ENCODE results near the gene NF1. TPM values are rescaled to one million over a fixed set of nuclear protein-coding genes. Genes with fewer than 3 reads are reported as not detected.
"Not testable (repeated sequence)": the region's sequence is repeated elsewhere in the genome, so short reads cannot be mapped to it uniquely, and the experiment has no call there.

The NF1 gene
- total RNA-seq, 1 donor: 79.7 TPM

DNA sequence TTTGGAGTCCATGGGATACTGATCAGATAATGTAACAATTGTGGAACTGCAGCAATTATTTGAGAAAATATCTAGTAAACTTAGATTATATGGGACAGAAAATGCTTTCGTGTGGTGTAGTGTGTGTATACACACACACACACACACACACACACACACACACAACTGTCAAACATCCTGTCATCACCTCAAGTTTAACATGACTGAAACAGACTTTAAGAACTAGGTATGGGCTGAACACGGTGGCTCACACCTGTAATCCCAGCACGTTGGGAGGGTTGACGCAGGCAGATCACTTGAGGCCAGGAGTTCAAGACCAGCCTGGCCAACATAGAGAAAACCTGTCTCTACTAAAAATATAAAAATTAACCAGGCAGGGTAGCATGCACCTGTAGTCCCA, 227.2 kb downstream of the NF1 start:
- no peak overlapping the region for H3K4me3 ChIP-seq (ENCODE audit: low read depth, low read length)
- no peak for DNase-seq (ENCODE audit: low read depth)
- TF ChIP-seq, protein P1, sequence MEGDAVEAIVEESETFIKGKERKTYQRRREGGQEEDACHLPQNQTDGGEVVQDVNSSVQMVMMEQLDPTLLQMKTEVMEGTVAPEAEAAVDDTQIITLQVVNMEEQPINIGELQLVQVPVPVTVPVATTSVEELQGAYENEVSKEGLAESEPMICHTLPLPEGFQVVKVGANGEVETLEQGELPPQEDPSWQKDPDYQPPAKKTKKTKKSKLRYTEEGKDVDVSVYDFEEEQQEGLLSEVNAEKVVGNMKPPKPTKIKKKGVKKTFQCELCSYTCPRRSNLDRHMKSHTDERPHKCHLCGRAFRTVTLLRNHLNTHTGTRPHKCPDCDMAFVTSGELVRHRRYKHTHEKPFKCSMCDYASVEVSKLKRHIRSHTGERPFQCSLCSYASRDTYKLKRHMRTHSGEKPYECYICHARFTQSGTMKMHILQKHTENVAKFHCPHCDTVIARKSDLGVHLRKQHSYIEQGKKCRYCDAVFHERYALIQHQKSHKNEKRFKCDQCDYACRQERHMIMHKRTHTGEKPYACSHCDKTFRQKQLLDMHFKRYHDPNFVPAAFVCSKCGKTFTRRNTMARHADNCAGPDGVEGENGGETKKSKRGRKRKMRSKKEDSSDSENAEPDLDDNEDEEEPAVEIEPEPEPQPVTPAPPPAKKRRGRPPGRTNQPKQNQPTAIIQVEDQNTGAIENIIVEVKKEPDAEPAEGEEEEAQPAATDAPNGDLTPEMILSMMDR (IDR thresholded peaks at IDR 0.05; ENCODE audit: insufficient read depth, low read length): no peak

DNA sequence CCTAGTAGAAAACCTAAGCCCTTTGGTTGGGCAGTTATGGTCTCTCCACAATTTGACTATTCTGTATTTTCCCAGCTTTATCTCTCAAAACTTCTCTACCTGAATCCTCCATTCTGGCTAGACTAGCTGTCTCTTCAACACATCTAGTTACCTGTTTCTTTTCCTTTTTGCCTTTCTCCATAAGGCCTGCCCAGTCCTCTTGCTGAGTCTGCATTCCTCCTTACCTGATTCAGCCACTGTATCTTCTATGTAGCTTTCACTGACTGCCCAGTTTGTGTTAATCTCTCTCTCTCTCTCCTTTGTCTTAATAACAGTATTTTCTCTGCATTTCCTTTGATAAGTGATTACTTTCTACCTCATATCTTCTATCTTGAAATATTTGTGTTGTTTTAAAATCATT, 228.8 kb downstream of the NF1 start:
- no peak overlapping the region for H3K4me3 ChIP-seq (ENCODE audit: low read depth, low read length)
- DNase-seq (ENCODE audit: low read depth): no peak
- TF ChIP-seq, protein P1 (IDR thresholded peaks at IDR 0.05; ENCODE audit: insufficient read depth, low read length): no peak

DNA sequence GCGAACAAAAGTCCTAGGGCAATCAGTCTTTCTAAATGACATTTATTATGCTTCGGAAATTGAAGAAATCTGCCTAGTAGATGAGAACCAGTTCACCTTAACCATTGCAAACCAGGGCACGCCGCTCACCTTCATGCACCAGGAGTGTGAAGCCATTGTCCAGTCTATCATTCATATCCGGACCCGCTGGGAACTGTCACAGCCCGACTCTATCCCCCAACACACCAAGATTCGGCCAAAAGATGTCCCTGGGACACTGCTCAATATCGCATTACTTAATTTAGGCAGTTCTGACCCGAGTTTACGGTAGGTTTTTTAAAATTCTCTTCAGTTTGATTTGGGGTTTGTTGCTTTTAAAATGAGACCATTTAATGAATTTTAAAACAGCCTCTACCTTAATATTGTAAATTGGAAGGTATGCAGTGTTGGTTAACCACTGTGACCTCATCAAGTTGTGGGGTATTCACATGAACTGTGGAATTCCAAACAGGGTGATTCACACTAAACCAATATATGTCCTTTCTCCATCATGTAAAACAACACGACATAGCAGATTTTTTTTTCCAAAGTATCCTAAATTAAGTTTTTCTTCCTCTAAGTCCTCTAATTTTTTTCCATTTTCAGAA, 232.9 kb downstream of the NF1 start:
- DNase-seq (ENCODE audit: low read depth): peak; percentile 85
- no peak overlapping the region for H3K4me3 ChIP-seq (ENCODE audit: low read depth, low read length)
- TF ChIP-seq, protein P1 (IDR thresholded peaks at IDR 0.05; ENCODE audit: insufficient read depth, low read length): no peak

DNA sequence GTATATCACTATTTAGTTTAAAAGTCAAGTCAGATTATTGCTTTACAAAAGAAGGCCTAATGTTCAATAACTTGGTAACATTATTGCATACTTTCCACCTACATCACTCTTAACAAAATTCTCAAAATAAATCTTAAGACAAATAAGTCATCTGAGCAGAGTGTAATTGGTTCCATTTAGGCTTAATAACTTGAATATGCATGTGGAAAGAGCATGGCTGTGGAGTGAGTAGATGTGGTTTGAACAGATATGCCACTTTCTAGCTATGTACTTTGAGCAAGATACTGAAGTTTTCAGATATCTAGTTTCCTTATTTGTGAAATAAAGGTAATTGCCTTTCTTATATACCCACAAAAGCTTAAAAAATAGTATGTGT, 233.4 kb downstream of the NF1 start:
- TF ChIP-seq, protein P1 (IDR thresholded peaks at IDR 0.05; ENCODE audit: insufficient read depth, low read length): no peak
- DNase-seq (ENCODE audit: low read depth): peak; percentile 54
- no peak overlapping the region for H3K4me3 ChIP-seq (ENCODE audit: low read depth, low read length)

DNA sequence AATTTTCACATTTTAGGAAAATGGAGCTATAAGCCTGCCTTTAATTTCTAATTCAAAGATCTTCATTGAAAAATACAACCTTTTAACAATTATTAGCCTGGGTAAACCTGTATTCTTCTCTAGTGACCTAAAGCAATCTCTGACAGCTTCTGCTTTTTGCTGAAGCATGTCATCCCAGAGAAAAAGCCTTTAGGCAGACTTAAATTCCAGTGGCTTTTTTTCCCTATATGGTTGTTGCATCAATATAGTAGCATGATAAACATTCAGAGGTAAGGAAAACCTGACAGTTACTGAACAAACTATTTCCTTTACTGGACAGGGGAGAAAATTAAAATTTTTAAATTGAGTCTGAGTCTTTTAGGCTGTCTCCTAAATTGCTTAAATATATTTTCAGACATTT, 234.4 kb downstream of the NF1 start:
- DNase-seq (ENCODE audit: low read depth): no peak
- TF ChIP-seq, protein P1 (IDR thresholded peaks at IDR 0.05; ENCODE audit: insufficient read depth, low read length): no peak
- no peak overlapping the region for H3K4me3 ChIP-seq (ENCODE audit: low read depth, low read length)

DNA sequence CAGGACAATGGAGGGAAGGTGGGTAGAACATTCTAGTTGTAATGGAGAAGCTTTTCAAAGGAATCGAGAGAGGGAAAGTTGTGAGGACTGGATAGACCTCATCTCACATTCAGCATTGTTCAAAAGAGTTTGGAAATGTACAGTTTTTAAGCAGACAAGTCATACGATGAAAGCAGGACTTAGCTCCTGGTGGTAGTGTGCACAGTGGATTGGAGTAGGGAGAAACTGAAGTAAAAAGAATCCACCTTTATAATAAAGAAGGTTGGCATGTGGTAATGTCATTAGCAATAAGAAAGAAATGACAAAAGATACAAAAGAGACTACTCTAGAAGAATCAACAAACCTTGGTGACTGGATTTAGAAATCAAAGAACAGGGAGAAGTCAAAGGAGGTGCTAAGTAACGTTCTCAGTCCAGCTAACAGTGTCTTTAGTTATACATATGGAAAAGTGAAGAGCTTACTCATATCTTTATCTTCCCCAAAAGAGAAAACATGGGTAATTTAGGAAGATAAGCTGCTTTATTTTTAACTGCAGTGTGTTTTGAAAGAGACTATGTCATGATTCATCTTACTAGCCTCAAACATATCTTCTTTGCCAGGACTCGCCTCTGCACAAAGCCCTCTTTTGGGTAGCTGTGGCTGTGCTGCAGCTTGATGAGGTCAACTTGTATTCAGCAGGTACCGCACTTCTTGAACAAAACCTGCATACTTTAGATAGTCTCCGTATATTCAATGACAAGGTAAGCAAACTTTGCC, 245.3 kb downstream of the NF1 start:
- TF ChIP-seq, protein P1 (IDR thresholded peaks at IDR 0.05; ENCODE audit: insufficient read depth, low read length): peak; percentile 22
- DNase-seq (ENCODE audit: low read depth): peak; percentile 91
- peak overlapping the region; percentile 27 for H3K4me3 ChIP-seq (ENCODE audit: low read depth, low read length)

DNA sequence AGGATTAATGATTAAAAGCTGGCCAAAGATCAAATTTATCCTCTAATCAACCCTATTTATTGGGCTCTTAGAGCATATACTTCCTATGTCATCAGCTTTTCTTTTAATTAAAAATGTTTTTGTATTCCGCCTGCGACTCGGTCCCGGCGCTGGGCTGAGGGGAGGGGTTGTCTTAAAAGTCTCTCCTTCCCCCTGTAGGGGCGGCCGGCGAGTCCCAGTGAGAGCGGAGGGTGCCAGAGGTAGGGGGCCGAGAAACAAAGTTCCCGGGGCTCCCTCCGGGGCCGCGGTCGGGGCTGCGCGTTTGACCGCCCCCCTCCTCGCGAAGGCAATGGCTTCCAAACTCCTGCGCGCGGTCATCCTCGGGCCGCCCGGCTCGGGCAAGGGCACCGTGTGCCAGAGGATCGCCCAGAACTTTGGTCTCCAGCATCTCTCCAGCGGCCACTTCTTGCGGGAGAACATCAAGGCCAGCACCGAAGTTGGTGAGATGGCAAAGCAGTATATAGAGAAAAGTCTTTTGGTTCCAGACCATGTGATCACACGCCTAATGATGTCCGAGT, 250.5 kb downstream of the NF1 start:
- not testable (repeated sequence) for H3K4me3 ChIP-seq (ENCODE audit: low read depth, low read length); DNase-seq (ENCODE audit: low read depth)
